Stimulated activated naive CD8-positive, alpha-beta T cell treated with anti-CD3 and anti-CD28 coated beads, Interleukin-15, Interleukin-2, amounts not matched to agents 100 ng/mL and 50 ng/mL, for 24 hours (primary cell): ENCODE data around the gene NPVF.
A peak's percentile ranks its signal among the peaks of the same experiment; 100 is the strongest.

Experiments used
- H3K27ac Mint-ChIP-seq: one replicate; pipeline ENCODE4 v1.8.0; 2021; ENCODE audit warnings: mild to moderate bottlenecking, mixed read lengths
- H3K27me3 Mint-ChIP-seq: one replicate; pipeline ENCODE4 v1.8.0; 2021; ENCODE audit warnings: mixed read lengths
- H3K36me3 Mint-ChIP-seq: one replicate; pipeline ENCODE4 v1.8.0; 2021; ENCODE audit warnings: low read depth, mixed read lengths
- H3K4me1 Mint-ChIP-seq: one replicate; pipeline ENCODE4 v1.8.0; 2021; ENCODE audit warnings: low read depth, mixed read lengths
- H3K4me3 Mint-ChIP-seq: one replicate; pipeline ENCODE4 v1.8.0; 2021; ENCODE audit warnings: mild to moderate bottlenecking, mixed read lengths
- H3K9me3 Mint-ChIP-seq: one replicate; pipeline ENCODE4 v1.8.0; 2021; ENCODE audit warnings: mixed read lengths

The NPVF gene

DNA sequence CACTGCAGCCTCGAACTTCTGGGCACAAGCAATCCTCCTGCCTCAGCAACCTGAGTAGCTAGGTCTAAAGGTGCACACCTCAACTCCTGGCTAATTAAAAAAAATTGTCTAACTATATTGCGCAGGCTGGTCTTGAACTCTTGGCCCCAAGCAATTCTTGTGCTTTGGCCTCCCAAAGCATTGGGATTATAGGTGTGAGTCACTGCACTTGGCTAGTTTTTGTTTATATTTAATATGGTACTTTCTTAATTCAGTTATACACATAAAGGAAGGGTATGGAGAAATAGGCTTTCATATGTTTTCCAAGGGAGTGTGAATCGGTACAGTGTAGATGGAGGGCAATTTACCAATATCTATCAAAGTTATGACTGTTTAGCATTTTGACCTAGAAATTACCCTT is 20.4 kb downstream of the NPVF start:
- Mint-ChIP-seq H3K9me3 (no peaks in the 10 kb centered on the region), H3K27ac (no peak overlapping the region), H3K4me1 (no peaks in the 10 kb centered on the region), H3K27me3 (peaks cover 40% of the 10 kb centered on the region), H3K36me3 (no peaks in the 10 kb centered on the region), H3K4me3 (no peak overlapping the region)

DNA sequence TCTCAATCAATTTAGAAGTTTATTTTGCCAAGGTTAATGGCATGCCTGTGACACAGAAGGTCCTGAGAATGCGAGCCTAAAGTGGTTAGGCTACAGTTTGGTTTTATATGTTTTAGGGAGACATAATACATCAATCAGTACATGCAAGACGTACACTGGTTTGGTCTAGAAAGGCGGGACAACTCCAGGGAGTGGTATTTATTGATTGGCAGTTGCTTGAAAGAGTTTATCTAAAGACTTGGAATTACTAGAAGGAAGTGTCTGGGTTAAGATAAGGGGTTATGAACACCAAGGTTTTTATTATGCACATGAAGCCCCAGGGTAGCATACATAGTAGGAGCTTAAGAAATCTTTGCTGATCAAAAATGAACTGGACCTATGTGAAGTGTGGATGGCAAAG is 21.5 kb downstream of the NPVF start:
- Mint-ChIP-seq H3K4me1 (no peaks in the 10 kb centered on the region), H3K9me3 (no peaks in the 10 kb centered on the region), H3K36me3 (no peaks in the 10 kb centered on the region), H3K27ac (no peak overlapping the region), H3K27me3 (peaks cover 34% of the 10 kb centered on the region), H3K4me3 (no peak overlapping the region)

DNA sequence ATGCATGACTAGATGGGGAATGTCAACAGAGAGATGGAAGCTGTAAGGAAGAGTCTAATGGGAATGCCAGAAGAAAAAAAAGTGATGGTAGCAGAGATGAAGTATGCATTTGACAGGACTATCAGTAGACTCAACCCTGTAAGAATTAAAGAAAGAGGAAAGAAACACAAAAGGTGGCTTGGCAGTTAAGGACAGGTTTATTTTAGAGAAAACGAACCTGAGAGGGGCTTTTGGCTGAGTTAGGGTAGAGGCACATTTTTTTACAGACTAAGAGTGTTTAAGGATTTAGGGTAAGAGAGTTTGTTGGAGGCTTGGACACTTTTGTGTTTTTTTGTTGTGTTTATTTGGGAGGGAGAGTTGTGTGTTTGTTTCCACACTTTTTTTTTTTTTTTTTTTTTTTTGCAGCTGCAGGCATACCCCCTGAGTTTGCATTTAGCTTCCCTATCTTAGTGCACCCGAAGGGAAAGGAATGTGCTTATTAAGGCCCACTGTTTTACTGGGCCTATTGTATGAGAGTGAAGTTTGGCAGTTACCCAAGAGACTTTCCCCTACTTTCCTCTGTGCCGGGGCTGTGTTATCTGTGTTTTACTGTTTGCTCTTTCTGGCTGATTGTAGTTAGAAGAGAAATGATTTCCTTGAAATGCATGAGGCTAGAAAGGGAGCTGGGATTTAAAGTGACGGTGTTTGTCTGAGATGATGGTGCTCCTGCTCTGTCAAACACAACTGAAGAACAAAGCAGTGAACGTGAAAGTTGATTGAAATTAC is 32.0 kb downstream of the NPVF start:
- Mint-ChIP-seq H3K36me3 (no peaks in the 10 kb centered on the region), H3K27ac (no peak overlapping the region), H3K4me1 (no peaks in the 10 kb centered on the region)

DNA sequence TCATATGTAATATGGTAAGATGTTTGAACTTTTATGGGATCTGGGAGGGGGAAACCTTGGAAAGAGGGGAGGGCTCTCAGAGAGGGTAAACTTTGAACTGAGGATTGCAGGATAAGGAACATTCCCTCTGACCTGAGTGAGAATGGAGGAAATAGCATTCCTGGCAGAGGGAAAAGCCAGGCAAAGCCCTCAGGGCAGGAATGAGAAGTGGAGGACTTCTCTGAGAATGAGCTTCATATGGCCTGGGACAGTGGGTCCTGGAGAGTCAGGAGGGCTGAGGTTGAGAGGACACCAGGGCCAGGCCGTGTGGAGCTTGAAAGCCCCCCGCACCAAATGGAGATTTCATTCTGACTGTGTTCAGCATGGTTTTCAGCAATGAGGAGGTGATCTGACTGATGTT is 34.2 kb downstream of the NPVF start:
- no peaks in the 10 kb centered on the region for H3K36me3 Mint-ChIP-seq
- H3K9me3 Mint-ChIP-seq: no peaks in the 10 kb centered on the region

More for the DNA sequence above, 32.0 kb downstream of the NPVF start:
- Mint-ChIP-seq H3K9me3 (no peaks in the 10 kb centered on the region), H3K27me3 (no peaks in the 10 kb centered on the region), H3K4me3 (no peak overlapping the region)

DNA sequence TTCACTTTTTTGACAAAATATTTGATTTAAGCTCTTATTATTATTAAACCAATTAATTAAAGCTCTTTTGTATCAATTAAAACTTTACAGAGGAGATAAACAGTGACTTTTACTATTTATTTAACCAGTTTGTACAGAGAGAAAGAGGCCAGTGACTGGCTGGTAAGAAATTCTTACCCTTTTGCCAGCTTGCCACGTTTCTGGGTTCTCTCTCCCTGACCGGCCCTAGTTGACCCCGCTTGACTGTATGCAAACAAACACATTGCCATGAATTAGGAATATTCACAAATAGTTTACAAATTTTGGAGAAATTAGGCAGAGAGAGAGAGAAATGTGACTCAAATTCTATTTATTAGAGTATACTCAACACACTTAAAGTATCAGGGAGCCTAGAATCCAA is 36.2 kb downstream of the NPVF start:
- peaks cover 6% of the 10 kb centered on the region for H3K27me3 Mint-ChIP-seq
- no peaks in the 10 kb centered on the region for H3K4me1 Mint-ChIP-seq
- no peak overlapping the region for H3K4me3 Mint-ChIP-seq
- H3K36me3 Mint-ChIP-seq: no peaks in the 10 kb centered on the region
- H3K27ac Mint-ChIP-seq: no peak overlapping the region
- H3K9me3 Mint-ChIP-seq: no peaks in the 10 kb centered on the region

More for the DNA sequence above, 34.2 kb downstream of the NPVF start:
- no peak overlapping the region for H3K27ac Mint-ChIP-seq
- no peak overlapping the region for H3K4me3 Mint-ChIP-seq
- peaks cover 3% of the 10 kb centered on the region for H3K27me3 Mint-ChIP-seq
- H3K4me1 Mint-ChIP-seq: no peaks in the 10 kb centered on the region

DNA sequence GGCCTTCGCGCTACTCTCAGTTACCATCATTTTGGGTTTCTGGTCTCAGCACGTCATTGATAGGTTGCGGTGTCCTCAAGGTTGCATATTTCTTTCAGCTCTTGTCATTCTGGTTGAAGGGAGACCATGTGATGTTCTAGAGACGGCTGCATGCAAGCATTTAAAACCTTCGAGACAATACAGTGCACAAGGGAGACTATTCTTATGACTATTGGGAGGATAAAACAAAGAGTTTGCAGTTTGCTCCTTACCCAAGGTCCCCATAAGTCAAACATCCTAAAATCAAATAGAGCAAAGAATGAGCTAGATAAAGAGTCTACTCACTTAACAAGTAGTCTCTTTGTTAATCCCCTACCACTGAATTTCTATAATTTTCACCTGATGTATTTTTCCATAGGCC is 39.1 kb downstream of the NPVF start:
- no peaks in the 10 kb centered on the region for H3K4me1 Mint-ChIP-seq
- H3K27me3 Mint-ChIP-seq: peaks cover 10% of the 10 kb centered on the region
- H3K27ac Mint-ChIP-seq: no peak overlapping the region
- H3K9me3 Mint-ChIP-seq: no peaks in the 10 kb centered on the region
- H3K4me3 Mint-ChIP-seq: no peak overlapping the region
- no peaks in the 10 kb centered on the region for H3K36me3 Mint-ChIP-seq

DNA sequence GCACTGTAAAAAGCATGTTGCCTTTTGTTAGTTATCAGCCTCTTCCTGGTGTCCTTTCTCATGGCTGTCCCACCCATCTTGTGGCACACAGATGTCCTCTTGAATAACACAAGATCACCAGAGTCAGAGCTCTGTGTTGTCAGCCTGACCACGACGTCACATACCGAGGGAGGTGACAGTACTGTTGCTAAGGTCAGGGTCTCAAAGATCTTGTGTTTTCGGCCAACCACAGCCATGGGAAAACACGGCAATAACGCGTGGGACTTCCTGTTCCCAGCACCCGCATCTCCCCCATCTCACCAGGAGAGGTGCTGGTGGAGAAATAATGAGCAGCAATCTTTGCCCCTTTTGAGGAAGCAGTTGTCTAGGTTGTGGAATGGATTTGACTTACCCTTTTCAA is 40.4 kb downstream of the NPVF start:
- H3K4me1 Mint-ChIP-seq: no peaks in the 10 kb centered on the region
- no peaks in the 10 kb centered on the region for H3K36me3 Mint-ChIP-seq
- no peak overlapping the region for H3K4me3 Mint-ChIP-seq
- H3K27ac Mint-ChIP-seq: no peak overlapping the region
- no peaks in the 10 kb centered on the region for H3K9me3 Mint-ChIP-seq
- H3K27me3 Mint-ChIP-seq: peaks cover 10% of the 10 kb centered on the region

DNA sequence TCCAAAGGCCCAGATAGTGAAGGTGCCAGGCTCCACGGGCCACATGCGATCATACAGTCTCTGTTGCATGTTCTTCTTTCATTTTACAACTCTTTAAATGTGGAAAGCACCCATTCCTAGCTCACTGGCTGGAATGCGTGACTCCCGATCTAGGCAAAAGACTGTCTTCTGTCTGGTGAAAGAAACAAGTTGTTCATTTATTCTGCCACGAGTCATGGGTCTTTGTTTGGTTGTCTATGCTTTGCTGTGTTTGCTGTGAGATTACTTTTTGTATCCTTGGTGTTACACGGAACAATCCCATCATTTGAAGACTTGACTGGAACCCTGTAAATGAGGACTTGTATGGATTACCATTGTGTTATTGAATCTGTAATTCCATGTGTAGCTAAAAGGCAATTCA is 41.9 kb downstream of the NPVF start:
- Mint-ChIP-seq H3K4me3 (no peak overlapping the region), H3K27ac (no peak overlapping the region), H3K9me3 (no peaks in the 10 kb centered on the region), H3K4me1 (no peaks in the 10 kb centered on the region), H3K27me3 (peaks cover 10% of the 10 kb centered on the region), H3K36me3 (no peaks in the 10 kb centered on the region)

DNA sequence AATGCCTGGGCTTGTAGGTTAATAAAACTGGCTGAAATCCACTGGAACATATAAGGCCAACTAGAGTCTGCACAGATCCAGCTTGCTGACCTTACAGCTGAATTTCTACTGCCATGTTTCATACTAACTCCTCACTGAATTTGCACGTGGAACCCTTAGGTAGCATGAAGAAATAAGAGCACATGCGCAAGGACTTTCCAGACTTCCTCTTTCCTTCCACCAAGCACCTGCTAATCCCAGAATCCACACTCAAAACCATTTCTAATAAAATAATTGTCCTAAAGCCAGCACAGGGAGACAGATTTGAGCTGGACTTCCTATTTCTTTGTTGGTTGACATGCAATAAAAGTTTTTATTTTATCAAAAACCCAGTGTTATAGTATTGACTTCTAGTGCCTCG is 46.8 kb downstream of the NPVF start:
- Mint-ChIP-seq H3K4me1 (peaks cover 16% of the 10 kb centered on the region), H3K4me3 (peak overlapping the region; percentile 83), H3K36me3 (peaks cover 10% of the 10 kb centered on the region), H3K9me3 (no peaks in the 10 kb centered on the region), H3K27me3 (peaks cover 3% of the 10 kb centered on the region), H3K27ac (no peak overlapping the region)

DNA sequence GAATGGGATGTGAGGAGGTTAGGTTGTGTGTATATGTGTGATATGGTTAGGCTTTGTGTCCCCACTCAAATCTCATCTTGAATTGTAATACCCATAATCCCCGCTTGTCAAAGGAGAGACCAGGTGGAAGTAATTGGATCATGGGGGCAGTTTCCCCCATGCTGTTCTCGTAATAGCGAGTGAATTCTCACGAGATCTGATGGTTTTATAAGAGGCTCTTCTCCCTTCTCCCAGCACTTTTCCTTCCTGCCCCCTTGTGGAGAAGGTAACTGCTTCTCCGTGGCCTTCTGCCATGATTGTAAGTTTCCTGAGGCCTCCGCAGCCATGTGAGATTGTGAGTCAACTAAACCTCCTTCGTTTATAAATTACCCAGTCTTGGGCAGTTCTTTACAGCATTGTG is 47.3 kb downstream of the NPVF start:
- peaks cover 10% of the 10 kb centered on the region for H3K36me3 Mint-ChIP-seq
- peaks cover 3% of the 10 kb centered on the region for H3K27me3 Mint-ChIP-seq
- no peaks in the 10 kb centered on the region for H3K9me3 Mint-ChIP-seq
- peak overlapping the region; percentile 83 for H3K4me3 Mint-ChIP-seq
- peaks cover 16% of the 10 kb centered on the region for H3K4me1 Mint-ChIP-seq
- H3K27ac Mint-ChIP-seq: peak overlapping the region; percentile 82

DNA sequence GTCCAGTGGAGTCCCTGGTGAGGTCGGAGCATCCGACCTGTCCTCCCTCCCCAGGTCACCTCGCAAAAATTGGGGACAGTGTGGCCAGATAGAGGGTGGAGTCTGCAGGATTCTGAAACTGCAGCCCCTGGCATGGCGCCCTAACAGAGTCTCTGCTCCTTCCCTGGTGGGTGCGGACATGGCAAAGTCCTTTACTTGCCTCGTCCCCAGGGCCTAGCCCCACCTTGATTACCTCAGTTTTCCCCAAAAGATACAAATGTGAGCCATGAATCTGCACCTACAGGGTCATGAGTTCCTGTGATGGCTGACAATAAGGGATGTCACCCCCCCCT is 47.7 kb downstream of the NPVF start:
- peaks cover 3% of the 10 kb centered on the region for H3K27me3 Mint-ChIP-seq
- peak overlapping the region; percentile 83 for H3K4me3 Mint-ChIP-seq
- peaks cover 14% of the 10 kb centered on the region for H3K36me3 Mint-ChIP-seq
- H3K4me1 Mint-ChIP-seq: peaks cover 16% of the 10 kb centered on the region
- no peaks in the 10 kb centered on the region for H3K9me3 Mint-ChIP-seq
- H3K27ac Mint-ChIP-seq: peak overlapping the region; percentile 82

DNA sequence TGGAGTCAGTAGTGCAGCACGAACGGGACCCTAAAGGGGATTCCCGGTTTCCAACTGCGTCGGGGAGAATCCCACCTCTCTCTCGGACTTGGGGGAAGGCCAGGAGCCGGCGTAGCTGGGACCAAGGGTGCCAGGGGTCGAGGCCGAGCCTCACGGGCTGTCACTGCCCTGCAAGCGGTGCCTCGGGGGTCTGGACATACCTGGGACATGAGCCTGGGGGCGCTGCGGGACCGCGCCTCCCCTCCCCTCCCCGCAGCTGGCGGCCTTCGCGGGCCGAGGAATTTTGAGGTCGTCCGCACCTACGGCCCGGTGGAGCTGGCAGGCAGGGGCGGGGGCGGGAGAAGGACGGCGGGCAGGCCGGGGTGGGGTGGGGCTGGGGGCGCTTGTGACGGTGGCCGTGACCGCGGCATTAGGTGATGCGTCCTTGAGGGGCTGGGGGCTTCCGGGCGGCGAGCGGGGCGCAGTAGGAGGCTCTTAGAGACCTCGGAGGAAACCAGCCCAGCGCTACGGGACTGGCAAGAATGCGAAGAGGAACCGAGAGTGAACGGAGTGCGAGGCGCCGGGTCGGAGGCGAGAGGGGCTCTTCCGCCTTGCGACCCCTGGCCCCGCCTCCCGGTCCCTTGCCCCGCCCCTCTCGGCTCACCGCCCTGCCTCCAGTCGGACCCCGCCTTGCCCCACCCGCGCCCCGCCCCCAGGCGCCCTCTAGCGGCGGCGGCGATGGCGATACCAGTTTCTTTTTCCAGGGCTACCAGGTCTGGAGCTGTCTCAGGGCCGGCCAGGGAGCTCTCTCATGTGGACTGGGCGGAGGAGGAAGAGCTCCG is 48.3 kb downstream of the NPVF start:
- H3K9me3 Mint-ChIP-seq: no peaks in the 10 kb centered on the region
- no peaks in the 10 kb centered on the region for H3K27me3 Mint-ChIP-seq
- H3K36me3 Mint-ChIP-seq: peaks cover 17% of the 10 kb centered on the region
- H3K27ac Mint-ChIP-seq: peak overlapping the region; percentile 82
- peak overlapping the region; percentile 83 for H3K4me3 Mint-ChIP-seq
- H3K4me1 Mint-ChIP-seq: peaks cover 16% of the 10 kb centered on the region

DNA sequence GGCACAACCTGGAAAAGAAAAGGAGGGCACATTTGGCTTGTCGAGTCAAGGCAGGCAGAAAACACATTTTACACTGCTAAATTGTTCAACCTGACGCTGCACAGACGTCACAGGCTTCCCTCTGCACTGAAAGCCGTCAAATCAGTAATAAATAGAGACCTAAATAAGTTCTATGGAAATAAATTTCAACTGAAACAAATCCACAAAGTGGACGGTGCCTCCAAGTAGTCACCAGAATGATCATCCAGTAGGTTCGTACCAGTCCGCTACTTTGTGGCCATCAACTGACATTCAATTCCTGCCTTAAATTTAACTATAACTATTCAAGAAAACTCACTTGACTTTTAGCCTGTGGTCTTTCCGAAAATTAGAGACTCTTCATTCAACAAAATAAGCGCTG is 49.0 kb downstream of the NPVF start:
- peaks cover 16% of the 10 kb centered on the region for H3K4me1 Mint-ChIP-seq
- peaks cover 17% of the 10 kb centered on the region for H3K36me3 Mint-ChIP-seq
- H3K9me3 Mint-ChIP-seq: no peaks in the 10 kb centered on the region
- no peaks in the 10 kb centered on the region for H3K27me3 Mint-ChIP-seq
- H3K27ac Mint-ChIP-seq: peak overlapping the region; percentile 59
- H3K4me3 Mint-ChIP-seq: peak overlapping the region; percentile 83
